Activated CD8-positive, alpha-beta T cell treated with anti-CD3 and anti-CD28 coated beads for 36 hours (primary cell): ENCODE results near the gene CLEC16A. TPM values are rescaled to one million over a fixed set of nuclear protein-coding genes. Genes with fewer than 3 reads are reported as not detected.

Source experiments
- ATAC-seq: fragments of 200-7000 bp; cut with Tn5 transposase; one replicate; pipeline ENCODE4 v1.10.0; 2021; ENCODE audit warnings: mild to moderate bottlenecking, moderate library complexity
- CTCF ChIA-PET: fragments of 350-600 bp; sonication (Branson Sonifier 250); formaldehyde crosslinking; loops from one replicate; lab custom pipeline; 2021; ENCODE audit warnings: antibody characterized with exemption; lab: Charles Lee
- POLR2A ChIA-PET: fragments of 350-600 bp; sonication (Branson Sonifier 250); formaldehyde crosslinking; loops from one replicate; lab custom pipeline; 2021; ENCODE audit warnings: antibody characterized with exemption; lab: Charles Lee
- DNase-seq: peaks from one replicate; pipeline ENCODE4 v3.0.0-alpha.2; 2020
- H3K27ac Mint-ChIP-seq: one replicate; pipeline ENCODE4 v1.8.0; 2021; ENCODE audit warnings: mild to moderate bottlenecking, mixed read lengths
- H3K27me3 Mint-ChIP-seq: one replicate; pipeline ENCODE4 v1.8.0; 2021; ENCODE audit warnings: mixed read lengths
- H3K36me3 Mint-ChIP-seq: one replicate; pipeline ENCODE4 v1.8.0; 2021; ENCODE audit warnings: low read depth, mixed read lengths
- H3K4me1 Mint-ChIP-seq: one replicate; pipeline ENCODE4 v1.8.0; 2021; ENCODE audit warnings: low read depth, mixed read lengths
- H3K4me3 Mint-ChIP-seq: one replicate; pipeline ENCODE4 v1.8.0; 2021; ENCODE audit warnings: mild to moderate bottlenecking, moderate library complexity, mixed read lengths
- H3K9me3 Mint-ChIP-seq: one replicate; pipeline ENCODE4 v1.8.0; 2021; ENCODE audit warnings: mixed read lengths
- intact Hi-C: fragments of 100-400 bp; cut with micrococcal nuclease; formaldehyde crosslinking; loops from one replicate; pipeline ENCODE4 v1.10.0; 2022
- total RNA-seq, 2 experiments: library from RNA; stranded (reverse); gene quantifications; one replicate each; pipeline ENCODE4 v1.2.3, GENCODE V29; 2021
- TF ChIP-seq, protein P1 (sequence below): fragments of 200-600 bp; IDR thresholded peaks from one replicate; pipeline ENCODE4 v1.8.0; 2022; ENCODE audit warnings: antibody characterized with exemption, mild to moderate bottlenecking

Gene CLEC16A
- total RNA-seq, 2 experiments from 2014 or later, result 20.4 to 21.7 TPM

DNA sequence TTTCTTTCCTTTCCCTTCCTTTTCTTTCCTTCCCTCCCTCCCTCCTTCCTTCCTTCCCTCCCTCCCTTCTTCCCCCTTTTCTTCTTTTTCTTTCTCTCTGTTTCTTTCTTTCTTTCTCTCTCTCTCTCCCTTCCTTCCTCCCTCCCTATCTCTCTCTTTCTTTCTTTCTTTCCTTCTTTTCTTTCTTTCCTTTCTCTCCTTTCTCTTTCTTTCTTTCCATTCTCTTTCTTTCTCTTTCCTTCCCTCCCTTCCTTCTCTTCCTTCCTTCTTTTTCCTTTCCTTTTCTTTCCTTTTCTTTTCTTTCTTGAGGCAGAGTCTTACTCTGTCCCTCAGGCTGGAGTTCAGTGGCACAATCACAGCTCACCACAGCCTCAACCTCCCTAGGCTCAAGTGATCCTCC, 33.1 kb upstream of the CLEC16A start:
- H3K9me3 Mint-ChIP-seq, result no peaks in the 10 kb centered on the region
- no peaks in the 10 kb centered on the region for H3K36me3 Mint-ChIP-seq
- no peaks in the 10 kb centered on the region for H3K27me3 Mint-ChIP-seq
- CTCF ChIA-PET, result interaction anchor here (1.1 kb wide), 1 partner anchor 11 kb away, joined by 4 read pairs; no protein-coding TSS in a partner anchor
- intact Hi-C loops, result loop anchor here (10.0 kb wide), 1 partner anchor 96 kb away; the partner anchor contains the start of gene TVP23A
- ATAC-seq (no peak), DNase-seq (no peak)
- no peak overlapping the region for H3K27ac Mint-ChIP-seq
- POLR2A ChIA-PET, result no interaction called here
- no peak overlapping the region for H3K4me3 Mint-ChIP-seq
- TF ChIP-seq, protein P1, sequence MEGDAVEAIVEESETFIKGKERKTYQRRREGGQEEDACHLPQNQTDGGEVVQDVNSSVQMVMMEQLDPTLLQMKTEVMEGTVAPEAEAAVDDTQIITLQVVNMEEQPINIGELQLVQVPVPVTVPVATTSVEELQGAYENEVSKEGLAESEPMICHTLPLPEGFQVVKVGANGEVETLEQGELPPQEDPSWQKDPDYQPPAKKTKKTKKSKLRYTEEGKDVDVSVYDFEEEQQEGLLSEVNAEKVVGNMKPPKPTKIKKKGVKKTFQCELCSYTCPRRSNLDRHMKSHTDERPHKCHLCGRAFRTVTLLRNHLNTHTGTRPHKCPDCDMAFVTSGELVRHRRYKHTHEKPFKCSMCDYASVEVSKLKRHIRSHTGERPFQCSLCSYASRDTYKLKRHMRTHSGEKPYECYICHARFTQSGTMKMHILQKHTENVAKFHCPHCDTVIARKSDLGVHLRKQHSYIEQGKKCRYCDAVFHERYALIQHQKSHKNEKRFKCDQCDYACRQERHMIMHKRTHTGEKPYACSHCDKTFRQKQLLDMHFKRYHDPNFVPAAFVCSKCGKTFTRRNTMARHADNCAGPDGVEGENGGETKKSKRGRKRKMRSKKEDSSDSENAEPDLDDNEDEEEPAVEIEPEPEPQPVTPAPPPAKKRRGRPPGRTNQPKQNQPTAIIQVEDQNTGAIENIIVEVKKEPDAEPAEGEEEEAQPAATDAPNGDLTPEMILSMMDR, result no peak
- peaks cover 7% of the 10 kb centered on the region for H3K4me1 Mint-ChIP-seq

DNA sequence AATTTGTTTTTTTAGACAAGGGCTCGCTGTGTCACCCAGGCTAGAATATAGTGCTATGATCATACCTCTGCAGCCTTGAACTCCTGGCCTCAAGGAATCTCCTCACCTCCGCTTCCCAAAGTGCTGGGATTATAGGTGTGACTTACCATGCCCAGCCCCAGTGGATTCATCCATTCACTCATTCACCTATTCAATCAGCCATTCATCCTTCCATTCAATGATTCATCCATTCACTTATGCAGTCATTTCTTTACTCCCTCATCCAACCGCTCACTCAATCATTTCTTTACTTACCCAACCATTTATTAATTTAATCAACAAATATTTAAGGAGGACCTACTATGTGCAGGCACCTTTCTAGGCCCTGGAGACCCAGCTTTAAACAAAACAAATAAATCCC, 27.8 kb upstream of the CLEC16A start:
- intact Hi-C loops, result loop anchor here (5.0 to 10.0 kb wide), 2 partner anchors 102 to 174 kb away; partner anchors contain the start of genes NUBP1 and TVP23A
- TF ChIP-seq, protein P1, result no peak

DNA sequence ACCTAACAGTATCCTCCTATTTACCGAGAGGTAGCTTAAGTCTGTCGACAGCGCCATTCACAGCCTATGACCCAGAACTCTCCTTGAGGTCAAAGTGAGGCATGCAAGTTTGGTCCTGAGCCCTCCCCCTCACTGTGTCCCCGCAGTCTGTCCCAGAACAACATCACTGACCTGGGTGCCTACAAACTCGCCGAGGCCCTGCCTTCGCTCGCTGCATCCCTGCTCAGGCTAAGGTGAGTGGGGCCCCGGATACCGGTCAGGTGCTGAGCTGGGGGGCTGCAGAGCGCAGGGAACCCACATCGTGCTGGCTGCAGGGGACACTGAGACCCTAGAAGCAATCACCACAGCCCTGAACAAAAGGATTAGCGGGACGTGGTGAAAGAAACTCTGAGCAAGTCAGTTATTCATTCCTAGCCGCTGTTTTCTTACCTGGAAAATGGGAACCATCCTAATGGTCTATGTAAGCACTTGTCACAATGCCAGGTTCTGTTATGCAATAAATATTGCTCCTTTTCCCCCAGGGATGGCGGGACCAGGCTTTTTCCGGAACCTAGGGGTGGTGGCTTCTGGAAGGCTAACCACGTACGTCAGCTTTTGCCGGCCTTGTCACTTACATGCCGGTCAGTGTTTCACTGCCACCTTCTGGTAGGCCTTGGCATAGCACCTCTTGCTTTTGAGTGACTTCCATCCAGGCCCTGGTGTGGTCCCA, 25.9 kb upstream of the CLEC16A start:
- no peak overlapping the region for H3K4me3 Mint-ChIP-seq
- H3K9me3 Mint-ChIP-seq, result no peaks in the 10 kb centered on the region
- peak; percentile 96 for DNase-seq
- ChIA-PET POLR2A (interaction anchor here (0.5 to 1.2 kb wide), 7 partner anchors 12 to 404 kb away, joined by 3 to 5 read pairs (median 3); no protein-coding TSS in a partner anchor), CTCF (interaction anchor here (0.6 to 3.7 kb wide), 40 partner anchors 9 to 407 kb away, joined by 3 to 40 read pairs (median 4); partner anchors contain the start of genes CIITA, DEXI and NUBP1)
- H3K27ac Mint-ChIP-seq, result no peak overlapping the region
- TF ChIP-seq, protein P1, result peak; percentile 90
- H3K36me3 Mint-ChIP-seq, result no peaks in the 10 kb centered on the region
- ATAC-seq, result peak; percentile 87
- no peaks in the 10 kb centered on the region for H3K27me3 Mint-ChIP-seq
- H3K4me1 Mint-ChIP-seq, result peaks cover 10% of the 10 kb centered on the region
- intact Hi-C loops, result loop anchor here (5.0 to 10.0 kb wide), 2 partner anchors 104 to 176 kb away; partner anchors contain the start of genes NUBP1 and TVP23A

More for the DNA sequence above, 27.8 kb upstream of the CLEC16A start:
- DNase-seq, result no peak
- CTCF ChIA-PET, result interaction anchor here (1.3 to 1.7 kb wide), 2 partner anchors 39 to 402 kb away, joined by 5 read pairs; partner anchors contain the start of gene CIITA
- H3K27me3 Mint-ChIP-seq, result no peaks in the 10 kb centered on the region
- no peaks in the 10 kb centered on the region for H3K36me3 Mint-ChIP-seq
- H3K4me1 Mint-ChIP-seq, result peaks cover 10% of the 10 kb centered on the region
- POLR2A ChIA-PET, result no interaction called here
- H3K4me3 Mint-ChIP-seq, result no peak overlapping the region
- ATAC-seq, result no peak
- H3K27ac Mint-ChIP-seq, result no peak overlapping the region
- no peaks in the 10 kb centered on the region for H3K9me3 Mint-ChIP-seq

DNA sequence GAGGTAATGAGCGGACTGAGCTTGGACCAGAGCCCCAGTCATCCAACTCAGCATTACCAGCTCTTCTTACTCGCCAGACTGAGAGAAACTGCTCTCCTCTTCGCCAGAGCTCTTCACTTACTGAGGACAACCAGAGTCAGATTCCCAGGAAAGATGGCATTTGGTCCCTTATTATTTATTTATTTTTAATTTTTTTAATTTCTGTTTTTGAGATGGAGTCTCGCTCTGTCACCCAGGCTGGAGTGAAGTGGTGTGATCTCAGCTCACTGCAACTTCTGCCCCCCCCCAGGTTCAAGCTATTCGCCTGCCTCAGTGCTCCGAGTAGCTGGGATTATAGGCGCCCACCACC, 25.4 kb upstream of the CLEC16A start:
- DNase-seq, result no peak
- Mint-ChIP-seq H3K4me3 (no peak overlapping the region), H3K4me1 (peaks cover 10% of the 10 kb centered on the region), H3K36me3 (no peaks in the 10 kb centered on the region), H3K27me3 (no peaks in the 10 kb centered on the region), H3K27ac (no peak overlapping the region), H3K9me3 (no peaks in the 10 kb centered on the region)
- ChIA-PET CTCF (interaction anchor here (0.6 to 3.7 kb wide), 37 partner anchors 9 to 407 kb away, joined by 3 to 40 read pairs (median 4); partner anchors contain the start of genes CIITA, DEXI and NUBP1), POLR2A (interaction anchor here (0.7 to 1.2 kb wide), 5 partner anchors 11 to 47 kb away, joined by 3 to 5 read pairs (median 3); no protein-coding TSS in a partner anchor)
- TF ChIP-seq, protein P1, result no peak
- intact Hi-C loops, result loop anchor here (5.0 to 10.0 kb wide), 2 partner anchors 104 to 177 kb away; partner anchors contain the start of genes NUBP1 and TVP23A
- ATAC-seq, result no peak
